DOHH2 (cell line): ENCODE results near the gene EGLN1.

Experiments used
- CTCF ChIP-seq: fragments of 200-600 bp; sonication (generic); IDR thresholded peaks from one replicate; pipeline ENCODE4 v1.5.1; 2014; ENCODE audit warnings: antibody characterized with exemption, mild to moderate bottlenecking, low read depth, low read length; ENCODE audit not compliant: poor library complexity, severe bottlenecking
- EZH2phosphoT487 ChIP-seq: fragments of 200-600 bp; sonication (generic); IDR thresholded peaks from 2 replicates; pipeline ENCODE4 v1.6.1; 2017; ENCODE audit warnings: borderline replicate concordance, mild to moderate bottlenecking, antibody characterized with exemption, low read length, moderate library complexity, mixed read lengths

- no peak for TF ChIP-seq CTCF
- no peak for TF ChIP-seq EZH2phosphoT487
Observed at GRCh38 chr1:231410036-231410612, 12.0 kb downstream of the EGLN1 start.
